ENCODE measurements around the gene CHTF18.

Gene CHTF18

DNA sequence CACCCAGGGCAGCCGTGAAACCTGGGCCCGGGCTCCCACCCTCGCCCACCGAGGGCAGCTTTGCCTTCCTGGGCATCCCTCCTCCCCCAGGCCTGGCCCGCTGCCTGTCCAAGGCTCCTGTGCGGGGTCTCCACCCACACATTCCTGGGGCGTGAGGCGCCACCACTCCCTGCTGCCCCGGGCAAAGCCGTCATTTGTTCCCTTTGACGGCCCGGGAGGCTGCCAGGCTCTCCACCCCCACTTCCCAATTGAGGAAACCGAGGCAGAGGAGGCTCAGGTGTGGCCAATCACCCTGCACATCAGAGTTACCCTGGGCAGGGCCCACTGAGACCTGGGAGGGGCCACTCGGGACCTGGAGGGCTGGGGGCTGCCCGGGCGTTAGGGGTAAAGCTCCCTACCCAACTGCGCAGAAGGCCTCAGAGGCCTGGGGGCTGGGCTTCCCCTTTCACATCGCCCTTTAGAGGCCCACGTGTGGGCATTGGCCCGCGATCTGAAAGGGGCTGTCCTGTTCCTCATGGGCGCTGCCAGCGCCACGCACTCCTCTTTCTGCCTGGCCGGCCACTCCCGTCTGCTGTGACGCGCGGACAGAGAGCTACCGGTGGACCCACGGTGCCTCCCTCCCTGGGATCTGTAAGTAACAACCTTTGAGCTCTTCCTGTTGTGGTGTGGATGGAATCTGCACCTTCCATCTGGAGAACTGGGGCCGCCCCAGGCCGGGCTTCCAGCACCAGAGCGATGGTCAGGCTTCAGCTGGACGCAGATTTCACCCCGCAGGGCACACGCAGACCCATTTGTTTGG, 27.7 kb upstream of the CHTF18 start, which contains the start of gene MSLN:
TSS of gene MSLN (plus strand) at position 190 of the 799 bp plus-strand sequence. CDS start 1,947 bp downstream, outside the sequence.
- Histone ChIP-seq H3K36me3 (ENCODE audit: control insufficient read depth in 2 of 2, insufficient read depth in 2 of 2, low read length in 2 of 2) (no peaks in the 10 kb centered on the region), H3K27me3 (ENCODE audit: control insufficient read depth in 1 of 2, insufficient read depth in 2 of 2, low read length in 2 of 2) (peaks cover 0 to 5% of the 10 kb centered on the region in 2 donors), H3K9ac (ENCODE audit: low read length in 2 of 2) (no peak within 1 kb of the TSS), H3K9me3 (ENCODE audit: control insufficient read depth in 2 of 2, low read length in 2 of 2) (peaks cover 0 to 4% of the 10 kb centered on the region in 2 donors), H3K4me1 (ENCODE audit: control insufficient read depth, insufficient read depth, low read length) (no peaks in the 10 kb centered on the region), H3K27ac (ENCODE audit: low read length) (no peak within 1 kb of the TSS), H3K4me3 (ENCODE audit: low read length in 2 of 2) (no peak within 1 kb of the TSS)

DNA sequence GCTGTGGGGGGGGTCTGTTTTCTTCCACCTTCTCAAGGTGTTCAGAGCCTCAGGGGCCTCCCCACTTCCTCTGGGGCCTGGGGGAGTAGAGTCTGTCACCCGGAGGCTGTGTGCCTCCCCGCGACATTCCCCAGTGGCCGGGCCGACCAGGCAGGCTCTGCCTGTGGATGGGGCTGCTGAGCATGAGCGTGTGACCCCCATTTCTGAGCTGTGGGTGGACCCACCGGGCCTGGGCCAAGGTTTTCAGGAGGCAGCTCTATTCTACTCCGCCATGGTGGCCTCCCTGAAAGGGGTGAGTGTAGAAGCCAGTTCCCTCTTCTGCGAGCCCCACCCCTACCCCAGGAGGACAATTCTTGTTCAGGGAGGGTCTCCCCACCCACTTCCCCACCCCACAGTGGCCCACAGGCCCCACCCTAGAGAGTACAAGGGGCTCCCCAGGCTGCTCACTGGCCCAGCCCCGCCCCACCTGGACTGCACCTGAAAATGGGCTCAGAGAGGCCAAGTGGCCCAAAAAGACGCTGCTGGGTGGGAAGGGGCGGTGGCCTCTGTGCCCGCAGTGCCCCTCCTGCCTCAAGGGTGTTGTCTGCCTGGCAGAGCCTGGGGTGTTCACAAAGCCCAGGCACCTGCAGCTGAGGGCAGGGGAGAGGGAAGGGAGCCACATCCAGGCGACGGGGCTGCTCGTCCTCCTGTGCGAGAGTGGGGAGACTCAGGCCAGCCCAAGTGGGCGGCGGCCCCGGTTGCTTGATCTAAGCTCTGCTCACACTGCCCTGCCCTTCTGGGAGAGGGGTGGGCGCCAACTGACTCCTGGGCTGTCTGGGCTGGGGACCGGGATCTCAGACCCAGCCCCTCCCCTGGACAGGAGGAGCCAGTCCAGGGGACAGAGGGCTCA, 26.6 kb upstream of the CHTF18 start:
- H3K4me3 ChIP-seq (ENCODE audit: low read length in 2 of 2), result no peak overlapping the region
- H3K27me3 ChIP-seq (ENCODE audit: control insufficient read depth in 1 of 2, insufficient read depth in 2 of 2, low read length in 2 of 2), result peaks cover 0 to 3% of the 10 kb centered on the region in 2 donors
- no peaks in the 10 kb centered on the region for H3K9me3 ChIP-seq (ENCODE audit: control insufficient read depth in 2 of 2, low read length in 2 of 2)
- no peaks in the 10 kb centered on the region for H3K36me3 ChIP-seq (ENCODE audit: control insufficient read depth in 2 of 2, insufficient read depth in 2 of 2, low read length in 2 of 2)
- no peaks in the 10 kb centered on the region for H3K4me1 ChIP-seq (ENCODE audit: control insufficient read depth, insufficient read depth, low read length)
- H3K27ac ChIP-seq (ENCODE audit: low read length), result no peak overlapping the region
- H3K9ac ChIP-seq (ENCODE audit: low read length in 2 of 2), result no peak overlapping the region

DNA sequence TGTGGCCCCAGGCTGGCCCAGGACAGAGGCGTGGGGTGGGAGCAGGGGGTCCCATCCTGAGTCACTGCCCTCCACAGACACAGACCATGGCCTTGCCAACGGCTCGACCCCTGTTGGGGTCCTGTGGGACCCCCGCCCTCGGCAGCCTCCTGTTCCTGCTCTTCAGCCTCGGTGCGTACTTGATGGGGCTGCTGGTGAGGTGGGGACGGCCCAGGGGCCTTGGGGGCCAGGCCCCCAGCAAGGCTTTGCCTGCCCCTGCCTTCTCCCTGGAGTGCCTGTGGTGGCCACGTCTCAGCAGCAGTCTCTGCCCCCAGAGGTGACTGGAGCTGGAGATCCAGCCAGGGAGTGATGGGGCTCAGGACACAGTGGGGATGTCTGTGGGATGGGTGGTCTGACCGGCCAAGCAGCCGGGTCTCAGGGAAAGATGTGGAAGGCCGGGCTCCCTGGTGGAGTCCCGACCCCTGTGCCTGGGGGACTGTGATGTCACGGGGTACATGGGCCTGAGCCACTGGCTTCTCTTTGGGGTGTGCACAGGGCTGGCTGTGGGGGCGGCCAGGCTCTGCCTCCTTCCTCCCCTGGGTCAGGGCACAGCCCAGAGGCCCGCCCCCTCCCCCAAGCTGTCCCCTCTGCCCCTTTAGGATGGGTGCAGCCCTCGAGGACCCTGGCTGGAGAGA, 25.7 kb upstream of the CHTF18 start:
- H3K36me3 ChIP-seq (ENCODE audit: control insufficient read depth in 2 of 2, insufficient read depth in 2 of 2, low read length in 2 of 2), result no peaks in the 10 kb centered on the region
- H3K4me3 ChIP-seq (ENCODE audit: low read length in 2 of 2), result no peak overlapping the region
- H3K9ac ChIP-seq (ENCODE audit: low read length in 2 of 2), result no peak overlapping the region
- no peaks in the 10 kb centered on the region for H3K9me3 ChIP-seq (ENCODE audit: control insufficient read depth in 2 of 2, low read length in 2 of 2)
- H3K27ac ChIP-seq (ENCODE audit: low read length), result no peak overlapping the region
- peaks cover 0 to 3% of the 10 kb centered on the region in 2 donors for H3K27me3 ChIP-seq (ENCODE audit: control insufficient read depth in 1 of 2, insufficient read depth in 2 of 2, low read length in 2 of 2)
- no peaks in the 10 kb centered on the region for H3K4me1 ChIP-seq (ENCODE audit: control insufficient read depth, insufficient read depth, low read length)

DNA sequence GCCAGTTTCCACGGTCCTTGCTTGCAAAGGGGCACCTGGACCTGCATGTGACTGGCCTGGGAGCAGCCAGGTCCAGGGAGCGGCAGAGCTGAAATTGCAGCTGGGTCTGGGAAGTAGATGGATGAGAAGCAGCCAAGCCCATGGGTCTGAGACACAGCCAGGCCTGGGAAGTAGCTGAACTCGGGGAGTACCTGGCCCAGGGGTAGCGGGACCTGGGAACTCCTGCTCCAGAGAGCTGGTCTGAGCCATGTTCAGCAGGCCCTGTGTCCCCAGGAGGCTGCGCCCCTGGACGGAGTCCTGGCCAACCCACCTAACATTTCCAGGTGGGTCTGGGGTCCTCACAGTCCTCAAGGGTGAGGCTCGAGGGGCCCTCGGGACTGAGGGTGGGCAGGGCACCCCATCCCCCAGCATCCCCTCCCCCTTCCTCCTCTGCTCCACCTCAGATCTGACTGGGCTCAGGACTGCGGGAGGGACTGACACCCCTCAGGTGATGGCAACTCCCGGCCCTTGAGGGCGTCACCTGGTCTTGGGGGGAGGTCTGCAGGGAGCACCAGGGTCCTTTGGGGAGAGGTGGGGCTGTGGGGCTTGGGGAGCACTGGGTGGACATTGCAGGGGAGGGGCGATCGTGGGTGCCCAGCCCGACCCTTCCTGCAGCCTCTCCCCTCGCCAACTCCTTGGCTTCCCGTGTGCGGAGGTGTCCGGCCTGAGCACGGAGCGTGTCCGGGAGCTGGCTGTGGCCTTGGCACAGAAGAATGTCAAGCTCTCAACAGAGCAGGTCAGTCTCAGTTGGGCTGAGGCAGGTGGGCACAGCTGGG, 24.8 kb upstream of the CHTF18 start:
- H3K27me3 ChIP-seq (ENCODE audit: control insufficient read depth in 1 of 2, insufficient read depth in 2 of 2, low read length in 2 of 2), result peaks cover 4 to 5% of the 10 kb centered on the region in 2 donors
- no peaks in the 10 kb centered on the region for H3K4me1 ChIP-seq (ENCODE audit: control insufficient read depth, insufficient read depth, low read length)
- H3K9ac ChIP-seq (ENCODE audit: low read length in 2 of 2), result no peak overlapping the region
- no peak overlapping the region for H3K4me3 ChIP-seq (ENCODE audit: low read length in 2 of 2)
- no peaks in the 10 kb centered on the region for H3K9me3 ChIP-seq (ENCODE audit: control insufficient read depth in 2 of 2, low read length in 2 of 2)
- no peak overlapping the region for H3K27ac ChIP-seq (ENCODE audit: low read length)
- H3K36me3 ChIP-seq (ENCODE audit: control insufficient read depth in 2 of 2, insufficient read depth in 2 of 2, low read length in 2 of 2), result no peaks in the 10 kb centered on the region

DNA sequence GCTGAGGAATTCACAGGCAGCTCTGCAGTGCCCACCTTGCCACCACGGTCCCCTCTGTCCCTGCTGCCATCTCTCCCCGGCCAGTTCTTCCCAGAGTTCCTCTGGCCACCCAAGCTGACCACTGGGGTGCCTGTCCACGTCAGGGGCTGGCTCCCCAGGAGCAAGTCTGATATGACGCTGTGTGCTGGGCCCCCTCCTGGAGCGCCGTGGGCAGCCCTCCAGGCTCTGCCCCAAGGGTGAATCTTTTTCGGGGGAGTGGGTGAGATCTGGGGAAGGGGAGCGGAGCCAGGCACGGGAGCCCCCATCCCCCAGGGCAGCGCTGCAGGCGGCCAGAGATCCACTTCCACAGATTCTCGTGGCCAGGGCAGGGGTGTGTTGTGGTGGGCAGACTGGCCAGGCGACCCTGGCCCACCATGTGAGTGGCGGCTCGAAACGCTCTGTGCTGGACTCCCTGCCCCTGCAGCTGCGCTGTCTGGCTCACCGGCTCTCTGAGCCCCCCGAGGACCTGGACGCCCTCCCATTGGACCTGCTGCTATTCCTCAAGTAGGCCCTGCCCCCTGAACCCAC, 24.2 kb upstream of the CHTF18 start:
- H3K27ac ChIP-seq (ENCODE audit: low read length), result no peak overlapping the region
- no peak overlapping the region for H3K9ac ChIP-seq (ENCODE audit: low read length in 2 of 2)
- no peaks in the 10 kb centered on the region for H3K9me3 ChIP-seq (ENCODE audit: control insufficient read depth in 2 of 2, low read length in 2 of 2)
- peaks cover 4 to 6% of the 10 kb centered on the region in 2 donors for H3K27me3 ChIP-seq (ENCODE audit: control insufficient read depth in 1 of 2, insufficient read depth in 2 of 2, low read length in 2 of 2)
- H3K4me3 ChIP-seq (ENCODE audit: low read length in 2 of 2), result no peak overlapping the region
- no peaks in the 10 kb centered on the region for H3K4me1 ChIP-seq (ENCODE audit: control insufficient read depth, insufficient read depth, low read length)
- no peaks in the 10 kb centered on the region for H3K36me3 ChIP-seq (ENCODE audit: control insufficient read depth in 2 of 2, insufficient read depth in 2 of 2, low read length in 2 of 2)

DNA sequence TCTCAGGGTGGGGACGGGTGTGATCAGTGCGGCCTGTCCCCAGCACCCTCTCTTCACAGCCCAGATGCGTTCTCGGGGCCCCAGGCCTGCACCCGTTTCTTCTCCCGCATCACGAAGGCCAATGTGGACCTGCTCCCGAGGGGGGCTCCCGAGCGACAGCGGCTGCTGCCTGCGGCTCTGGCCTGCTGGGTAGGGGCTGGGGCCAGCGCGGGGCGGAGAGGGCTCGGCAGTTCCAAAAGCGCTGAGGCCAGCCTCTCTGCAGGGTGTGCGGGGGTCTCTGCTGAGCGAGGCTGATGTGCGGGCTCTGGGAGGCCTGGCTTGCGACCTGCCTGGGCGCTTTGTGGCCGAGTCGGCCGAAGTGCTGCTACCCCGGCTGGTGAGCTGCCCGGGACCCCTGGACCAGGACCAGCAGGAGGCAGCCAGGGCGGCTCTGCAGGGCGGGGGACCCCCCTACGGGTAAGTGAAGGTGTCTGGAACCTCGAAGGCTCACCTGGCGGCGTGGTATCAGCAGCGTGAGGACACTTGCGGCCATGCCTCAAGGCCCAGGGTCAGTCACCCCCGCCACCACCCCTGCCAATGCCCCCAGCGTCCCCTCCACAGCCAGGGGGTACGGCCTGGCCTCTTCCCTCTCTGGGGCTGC, 23.5 kb upstream of the CHTF18 start:
- H3K27me3 ChIP-seq (ENCODE audit: control insufficient read depth in 1 of 2, insufficient read depth in 2 of 2, low read length in 2 of 2), result peaks cover 7 to 13% of the 10 kb centered on the region in 2 donors

DNA sequence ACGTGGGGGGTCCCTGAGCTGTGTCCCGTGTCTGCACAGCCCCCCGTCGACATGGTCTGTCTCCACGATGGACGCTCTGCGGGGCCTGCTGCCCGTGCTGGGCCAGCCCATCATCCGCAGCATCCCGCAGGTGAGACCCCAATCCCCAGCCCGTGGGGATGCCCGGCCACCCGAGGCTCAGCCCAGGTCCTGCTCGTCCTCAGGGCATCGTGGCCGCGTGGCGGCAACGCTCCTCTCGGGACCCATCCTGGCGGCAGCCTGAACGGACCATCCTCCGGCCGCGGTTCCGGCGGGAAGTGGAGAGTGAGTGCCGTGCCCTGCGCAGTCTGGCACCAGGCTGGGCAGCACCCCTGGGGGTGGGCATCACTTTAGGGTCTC, 22.9 kb upstream of the CHTF18 start:
- Histone ChIP-seq H3K36me3 (ENCODE audit: control insufficient read depth in 2 of 2, insufficient read depth in 2 of 2, low read length in 2 of 2) (no peaks in the 10 kb centered on the region), H3K4me1 (ENCODE audit: control insufficient read depth, insufficient read depth, low read length) (no peaks in the 10 kb centered on the region), H3K27ac (ENCODE audit: low read length) (no peak overlapping the region), H3K27me3 (ENCODE audit: control insufficient read depth in 1 of 2, insufficient read depth in 2 of 2, low read length in 2 of 2) (peaks cover 7 to 13% of the 10 kb centered on the region in 2 donors), H3K9ac (ENCODE audit: low read length in 2 of 2) (no peak overlapping the region), H3K9me3 (ENCODE audit: control insufficient read depth in 2 of 2, low read length in 2 of 2) (no peaks in the 10 kb centered on the region), H3K4me3 (ENCODE audit: low read length in 2 of 2) (no peak overlapping the region)

More for the DNA sequence above, 23.5 kb upstream of the CHTF18 start:
- no peak overlapping the region for H3K9ac ChIP-seq (ENCODE audit: low read length in 2 of 2)
- no peak overlapping the region for H3K27ac ChIP-seq (ENCODE audit: low read length)
- no peaks in the 10 kb centered on the region for H3K4me1 ChIP-seq (ENCODE audit: control insufficient read depth, insufficient read depth, low read length)
- H3K9me3 ChIP-seq (ENCODE audit: control insufficient read depth in 2 of 2, low read length in 2 of 2), result no peaks in the 10 kb centered on the region
- no peaks in the 10 kb centered on the region for H3K36me3 ChIP-seq (ENCODE audit: control insufficient read depth in 2 of 2, insufficient read depth in 2 of 2, low read length in 2 of 2)
- no peak overlapping the region for H3K4me3 ChIP-seq (ENCODE audit: low read length in 2 of 2)

DNA sequence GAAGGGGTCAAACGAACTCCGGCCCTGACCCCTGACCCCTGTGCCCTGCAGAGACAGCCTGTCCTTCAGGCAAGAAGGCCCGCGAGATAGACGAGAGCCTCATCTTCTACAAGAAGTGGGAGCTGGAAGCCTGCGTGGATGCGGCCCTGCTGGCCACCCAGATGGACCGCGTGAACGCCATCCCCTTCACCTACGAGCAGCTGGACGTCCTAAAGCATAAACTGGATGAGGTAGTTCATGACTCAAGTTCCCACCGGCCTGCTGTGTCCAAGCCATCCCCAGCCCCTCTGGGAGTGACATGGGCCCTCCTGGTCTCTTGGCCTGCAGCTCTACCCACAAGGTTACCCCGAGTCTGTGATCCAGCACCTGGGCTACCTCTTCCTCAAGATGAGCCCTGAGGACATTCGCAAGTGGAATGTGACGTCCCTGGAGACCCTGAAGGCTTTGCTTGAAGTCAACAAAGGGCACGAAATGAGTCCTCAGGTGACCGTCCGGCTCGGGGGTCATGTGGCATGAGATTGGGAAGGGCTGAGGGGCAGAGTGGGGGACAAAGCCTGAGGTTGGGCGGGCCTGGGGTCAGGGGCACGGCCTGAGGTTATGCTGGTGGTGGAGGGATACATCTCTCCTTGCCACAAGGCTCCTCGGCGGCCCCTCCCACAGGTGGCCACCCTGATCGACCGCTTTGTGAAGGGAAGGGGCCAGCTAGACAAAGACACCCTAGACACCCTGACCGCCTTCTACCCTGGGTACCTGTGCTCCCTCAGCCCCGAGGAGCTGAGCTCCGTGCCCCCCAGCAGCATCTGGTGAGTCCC, 22.2 kb upstream of the CHTF18 start:
- peaks cover 7 to 13% of the 10 kb centered on the region in 2 donors for H3K27me3 ChIP-seq (ENCODE audit: control insufficient read depth in 1 of 2, insufficient read depth in 2 of 2, low read length in 2 of 2)
- H3K27ac ChIP-seq (ENCODE audit: low read length), result no peak overlapping the region
- no peaks in the 10 kb centered on the region for H3K4me1 ChIP-seq (ENCODE audit: control insufficient read depth, insufficient read depth, low read length)
- no peak overlapping the region for H3K9ac ChIP-seq (ENCODE audit: low read length in 2 of 2)
- no peaks in the 10 kb centered on the region for H3K9me3 ChIP-seq (ENCODE audit: control insufficient read depth in 2 of 2, low read length in 2 of 2)
- no peaks in the 10 kb centered on the region for H3K36me3 ChIP-seq (ENCODE audit: control insufficient read depth in 2 of 2, insufficient read depth in 2 of 2, low read length in 2 of 2)
- H3K4me3 ChIP-seq (ENCODE audit: low read length in 2 of 2), result no peak overlapping the region
